HEK293 (cell line): ENCODE data around the gene PDE4D.

ENCODE experiments used
- CTCF ChIA-PET: fragments of 350-600 bp; formaldehyde crosslinking; extraction: SDS; loops from one replicate; lab custom pipeline; 2021; ENCODE audit warnings: antibody characterized with exemption; lab: Yijun Ruan, JAX
- POLR2A ChIA-PET: fragments of 300-600 bp; formaldehyde crosslinking; extraction: SDS; loops from one replicate; lab custom pipeline; 2020; ENCODE audit warnings: antibody characterized with exemption, inconsistent platforms; lab: Yijun Ruan, JAX
- H3K27ac ChIP-seq: fragments of 200-500 bp; sonication (Bioruptor generic); 2 replicates; pipeline ENCODE4 v1.5.1; 2014; ENCODE audit warnings: low read depth, low read length, control low read depth, inconsistent platforms; ENCODE audit errors: extremely low read depth
- H3K36me3 ChIP-seq, 2 experiments: fragments of 200-500 bp in 1 of 2; sonication (Bioruptor generic) in 1 of 2; 1 replicate in 1 of 2; 2 replicates in 1 of 2; pipeline ENCODE4 v1.5.1; 2014 to 2017; ENCODE audit warnings: inconsistent platforms in 2 of 2, low read length in 2 of 2; ENCODE audit not compliant: control insufficient read depth in 2 of 2, insufficient read depth in 1 of 2
- H3K4me1 ChIP-seq: fragments of 200-500 bp; sonication (Bioruptor generic); 2 replicates; pipeline ENCODE4 v1.5.1; 2014; ENCODE audit warnings: mild to moderate bottlenecking, low read length, inconsistent platforms; ENCODE audit not compliant: control insufficient read depth, insufficient read depth
- H3K4me3 ChIP-seq: 2 replicates; pipeline ENCODE4 v1.5.1; 2011; ENCODE audit warnings: low read depth, mild to moderate bottlenecking, control low read depth, low read length, moderate library complexity
- H3K9me3 ChIP-seq: fragments of 200-500 bp; sonication (Bioruptor generic); 2 replicates; pipeline ENCODE4 v1.5.1; 2014; ENCODE audit warnings: low read depth, low read length, inconsistent platforms; ENCODE audit not compliant: control insufficient read depth, insufficient read depth
- EGR2 ChIP-seq: fragments of 450-650 bp; formaldehyde crosslinking; IDR thresholded peaks from 2 replicates; pipeline ENCODE4 v1.5.1; 2016; ENCODE audit warnings: low read depth, missing biosample characterization, missing genetic modification characterization
- KLF8 ChIP-seq: fragments of 450-650 bp; formaldehyde crosslinking; IDR thresholded peaks from 2 replicates; pipeline ENCODE4 v1.5.1; 2016; ENCODE audit warnings: missing biosample characterization, missing genetic modification characterization
- SP7 ChIP-seq: fragments of 450-650 bp; formaldehyde crosslinking; IDR thresholded peaks from 2 replicates; pipeline ENCODE4 v1.5.1; 2016; ENCODE audit warnings: missing biosample characterization, missing genetic modification characterization
- ZFP69B ChIP-seq: fragments of 450-650 bp; formaldehyde crosslinking; IDR thresholded peaks from 2 replicates; pipeline ENCODE4 v1.5.1; 2016; ENCODE audit warnings: missing biosample characterization, missing genetic modification characterization
- ZNF23 ChIP-seq: fragments of 450-650 bp; formaldehyde crosslinking; IDR thresholded peaks from 2 replicates; pipeline ENCODE4 v1.5.1; 2016; ENCODE audit warnings: missing biosample characterization, missing genetic modification characterization, borderline replicate concordance
- ZNF324 ChIP-seq: fragments of 450-650 bp; formaldehyde crosslinking; IDR thresholded peaks from 2 replicates; pipeline ENCODE4 v1.5.1; 2016; ENCODE audit warnings: missing biosample characterization, missing genetic modification characterization
- ZNF335 ChIP-seq: fragments of 450-650 bp; formaldehyde crosslinking; conservative IDR thresholded peaks from 2 replicates; pipeline ENCODE4 v1.5.1; 2016; ENCODE audit warnings: missing biosample characterization, missing genetic modification characterization
- ZNF350 ChIP-seq: fragments of 450-650 bp; formaldehyde crosslinking; IDR thresholded peaks from 2 replicates; pipeline ENCODE4 v1.5.0; 2017; ENCODE audit warnings: missing biosample characterization, mild to moderate bottlenecking, missing genetic modification characterization
- ZNF426 ChIP-seq: fragments of 450-650 bp; formaldehyde crosslinking; IDR thresholded peaks from 2 replicates; pipeline ENCODE4 v1.5.1; 2017; ENCODE audit warnings: missing biosample characterization, missing genetic modification characterization, mild to moderate bottlenecking, inconsistent platforms, moderate library complexity
- ZNF514 ChIP-seq: fragments of 450-650 bp; formaldehyde crosslinking; IDR thresholded peaks from 2 replicates; pipeline ENCODE4 v1.5.1; 2016; ENCODE audit warnings: missing biosample characterization, missing genetic modification characterization
- ZNF629 ChIP-seq: fragments of 450-650 bp; formaldehyde crosslinking; IDR thresholded peaks from 2 replicates; pipeline ENCODE4 v1.5.1; 2017; ENCODE audit warnings: missing biosample characterization, missing genetic modification characterization
- TF ChIP-seq, protein P1 (sequence below): fragments of 450-650 bp; formaldehyde crosslinking; IDR thresholded peaks from 2 replicates; pipeline ENCODE4 v1.5.1; 2016; ENCODE audit warnings: missing biosample characterization, missing genetic modification characterization
- TF ChIP-seq, protein P2 (sequence below): fragments of 450-650 bp; formaldehyde crosslinking; optimal IDR thresholded peaks from 2 replicates; pipeline ENCODE3; 2016; ENCODE audit warnings: missing biosample characterization, mild to moderate bottlenecking, missing genetic modification characterization
- TF ChIP-seq, protein P3 (sequence below): fragments of 450-650 bp; IDR thresholded peaks from 2 replicates; pipeline ENCODE4 v1.5.1; 2018; ENCODE audit warnings: missing biosample characterization, missing genetic modification characterization
- TF ChIP-seq, protein P4 (sequence below): fragments of 450-650 bp; formaldehyde crosslinking; IDR thresholded peaks from 2 replicates; pipeline ENCODE4 v1.5.1; 2016; ENCODE audit warnings: missing biosample characterization, missing genetic modification characterization, borderline replicate concordance
- TF ChIP-seq, protein P5 (sequence below): fragments of 450-650 bp; formaldehyde crosslinking; IDR thresholded peaks from 2 replicates; pipeline ENCODE4 v1.5.1; 2017; ENCODE audit warnings: missing biosample characterization, missing genetic modification characterization
- TF ChIP-seq, protein P6 (sequence below): fragments of 450-650 bp; formaldehyde crosslinking; IDR thresholded peaks from 2 replicates; pipeline ENCODE4 v1.5.1; 2016; ENCODE audit warnings: missing biosample characterization, missing genetic modification characterization

Gene PDE4D

DNA sequence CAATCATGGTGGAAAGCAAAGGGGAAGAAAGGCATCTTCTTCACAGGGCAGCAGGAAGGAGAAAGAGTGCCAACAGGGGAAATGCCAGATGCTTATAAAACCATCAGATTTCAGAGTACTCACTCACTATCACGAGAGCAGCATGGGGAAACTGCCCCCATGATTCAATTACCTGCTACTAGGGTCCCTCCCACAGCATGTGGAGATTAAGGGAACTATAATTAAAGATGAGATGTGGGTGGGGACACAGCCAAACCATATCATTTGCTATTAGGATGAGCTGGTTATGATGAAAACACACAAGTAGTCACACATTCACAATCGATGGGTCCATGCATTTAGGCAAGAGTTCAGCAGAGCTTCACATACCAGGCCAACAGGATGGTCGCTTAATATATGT, 469.0 kb downstream of the PDE4D start:
- CTCF ChIA-PET: interaction anchor here (0.6 to 0.7 kb wide), 3 partner anchors 36 to 584 kb away, joined by 3 read pairs; no protein-coding TSS in a partner anchor

DNA sequence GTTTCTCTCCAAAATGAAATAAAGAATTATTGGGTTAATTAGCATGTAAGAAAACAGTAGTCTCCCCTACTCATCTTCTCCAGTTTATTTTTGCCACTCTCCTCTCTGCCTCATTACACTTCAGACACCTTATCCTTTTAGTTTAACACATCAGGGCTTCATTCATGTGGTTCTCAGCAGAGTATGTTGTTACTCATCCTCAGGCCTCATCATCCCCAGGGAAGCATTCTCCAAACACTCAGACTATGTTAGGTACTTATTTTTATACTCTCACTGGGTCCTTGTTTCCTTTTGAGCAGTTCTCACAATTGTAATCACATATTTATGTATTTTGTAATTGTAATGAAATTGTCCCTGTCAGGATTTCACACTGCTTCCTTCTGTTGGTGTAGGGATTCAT, 470.5 kb downstream of the PDE4D start:
- CTCF ChIA-PET: no interaction called here
- Histone ChIP-seq H3K27ac (no peak overlapping the region), H3K4me3 (no peak overlapping the region), H3K36me3 (no peaks in the 10 kb centered on the region), H3K4me1 (no peaks in the 10 kb centered on the region), H3K9me3 (no peaks in the 10 kb centered on the region)
- TF ChIP-seq, protein P1, sequence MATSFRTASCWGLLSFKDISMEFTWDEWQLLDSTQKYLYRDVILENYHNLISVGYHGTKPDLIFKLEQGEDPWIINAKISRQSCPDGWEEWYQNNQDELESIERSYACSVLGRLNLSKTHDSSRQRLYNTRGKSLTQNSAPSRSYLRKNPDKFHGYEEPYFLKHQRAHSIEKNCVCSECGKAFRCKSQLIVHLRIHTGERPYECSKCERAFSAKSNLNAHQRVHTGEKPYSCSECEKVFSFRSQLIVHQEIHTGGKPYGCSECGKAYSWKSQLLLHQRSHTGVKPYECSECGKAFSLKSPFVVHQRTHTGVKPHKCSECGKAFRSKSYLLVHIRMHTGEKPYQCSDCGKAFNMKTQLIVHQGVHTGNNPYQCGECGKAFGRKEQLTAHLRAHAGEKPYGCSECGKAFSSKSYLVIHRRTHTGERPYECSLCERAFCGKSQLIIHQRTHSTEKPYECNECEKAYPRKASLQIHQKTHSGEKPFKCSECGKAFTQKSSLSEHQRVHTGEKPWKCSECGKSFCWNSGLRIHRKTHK (tag by site-specific recombination): no peak
- TF ChIP-seq, protein P2, sequence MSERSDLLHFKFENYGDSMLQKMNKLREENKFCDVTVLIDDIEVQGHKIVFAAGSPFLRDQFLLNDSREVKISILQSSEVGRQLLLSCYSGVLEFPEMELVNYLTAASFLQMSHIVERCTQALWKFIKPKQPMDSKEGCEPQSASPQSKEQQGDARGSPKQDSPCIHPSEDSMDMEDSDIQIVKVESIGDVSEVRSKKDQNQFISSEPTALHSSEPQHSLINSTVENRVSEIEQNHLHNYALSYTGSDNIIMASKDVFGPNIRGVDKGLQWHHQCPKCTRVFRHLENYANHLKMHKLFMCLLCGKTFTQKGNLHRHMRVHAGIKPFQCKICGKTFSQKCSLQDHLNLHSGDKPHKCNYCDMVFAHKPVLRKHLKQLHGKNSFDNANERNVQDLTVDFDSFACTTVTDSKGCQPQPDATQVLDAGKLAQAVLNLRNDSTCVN: no peak
- TF ChIP-seq ZNF23 (tag by site-specific recombination): no peak
- POLR2A ChIA-PET: no interaction called here

More for the DNA sequence above, 469.0 kb downstream of the PDE4D start:
- TF ChIP-seq ZNF514 (tag by site-specific recombination): no peak
- TF ChIP-seq SP7 (tag by site-specific recombination): peak; percentile 61
- TF ChIP-seq KLF8: no peak
- Histone ChIP-seq H3K4me3 (no peak overlapping the region), H3K36me3 (no peaks in the 10 kb centered on the region), H3K27ac (no peak overlapping the region), H3K9me3 (no peaks in the 10 kb centered on the region), H3K4me1 (no peaks in the 10 kb centered on the region)
- POLR2A ChIA-PET: no interaction called here

DNA sequence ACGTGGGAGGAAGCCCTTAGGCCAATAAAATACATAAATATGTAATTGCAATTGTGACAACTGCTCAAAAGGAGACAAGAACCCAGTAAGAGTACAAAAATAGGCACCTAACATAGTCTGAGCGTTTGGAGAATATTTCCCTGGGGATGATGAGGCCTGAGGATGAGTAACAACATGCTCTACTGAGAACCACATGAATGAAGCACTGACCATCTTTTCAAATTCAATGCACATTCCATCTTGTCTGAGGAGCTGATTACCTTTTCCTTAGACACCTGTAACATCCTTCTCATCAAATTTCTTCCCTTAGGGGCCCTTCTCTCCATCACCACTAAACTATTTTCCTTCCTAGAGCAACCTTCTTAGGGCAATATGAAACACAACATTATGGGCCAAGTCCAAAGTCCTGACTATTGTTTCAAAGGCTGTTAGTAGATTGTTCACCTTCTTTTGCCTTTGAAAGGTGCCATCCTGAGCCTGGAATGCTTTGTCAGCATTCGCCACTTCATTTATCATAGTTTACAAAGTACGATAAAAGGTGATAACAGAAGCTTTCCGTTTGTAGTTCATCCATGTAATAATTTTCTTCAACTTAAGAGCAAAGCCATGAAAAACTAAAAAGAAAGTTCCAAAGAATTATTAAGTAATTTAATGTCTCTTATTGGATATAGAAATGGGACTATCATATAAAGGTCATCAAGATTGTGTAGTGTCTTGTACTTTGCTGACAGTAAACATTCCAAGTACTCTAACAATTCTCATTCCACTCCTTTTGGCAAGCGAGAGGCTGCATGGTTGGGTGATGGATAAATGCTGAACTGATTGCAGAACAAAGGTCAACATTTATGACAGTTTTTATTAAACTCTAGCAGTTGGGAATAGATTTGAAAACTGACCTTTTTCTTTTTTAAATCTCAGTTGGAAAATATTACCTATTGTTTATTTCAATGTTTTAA, 471.3 kb downstream of the PDE4D start:
- ChIA-PET POLR2A (no interaction called here), CTCF (no interaction called here)
- H3K27ac ChIP-seq: no peak overlapping the region
- H3K4me3 ChIP-seq: no peak overlapping the region
- no peaks in the 10 kb centered on the region for H3K9me3 ChIP-seq
- H3K4me1 ChIP-seq: no peaks in the 10 kb centered on the region
- H3K36me3 ChIP-seq: no peaks in the 10 kb centered on the region
- TF ChIP-seq ZNF350 (tag by site-specific recombination) (no peak), ZNF629 (tag by site-specific recombination) (no peak), EGR2 (tag by site-specific recombination) (no peak), ZNF426 (no peak), ZFP69B (tag by site-specific recombination) (no peak), ZNF324 (no peak), ZNF335 (no peak)
- TF ChIP-seq, protein P3, sequence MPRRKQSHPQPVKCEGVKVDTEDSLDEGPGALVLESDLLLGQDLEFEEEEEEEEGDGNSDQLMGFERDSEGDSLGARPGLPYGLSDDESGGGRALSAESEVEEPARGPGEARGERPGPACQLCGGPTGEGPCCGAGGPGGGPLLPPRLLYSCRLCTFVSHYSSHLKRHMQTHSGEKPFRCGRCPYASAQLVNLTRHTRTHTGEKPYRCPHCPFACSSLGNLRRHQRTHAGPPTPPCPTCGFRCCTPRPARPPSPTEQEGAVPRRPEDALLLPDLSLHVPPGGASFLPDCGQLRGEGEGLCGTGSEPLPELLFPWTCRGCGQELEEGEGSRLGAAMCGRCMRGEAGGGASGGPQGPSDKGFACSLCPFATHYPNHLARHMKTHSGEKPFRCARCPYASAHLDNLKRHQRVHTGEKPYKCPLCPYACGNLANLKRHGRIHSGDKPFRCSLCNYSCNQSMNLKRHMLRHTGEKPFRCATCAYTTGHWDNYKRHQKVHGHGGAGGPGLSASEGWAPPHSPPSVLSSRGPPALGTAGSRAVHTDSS: no peak
- TF ChIP-seq, protein P4, sequence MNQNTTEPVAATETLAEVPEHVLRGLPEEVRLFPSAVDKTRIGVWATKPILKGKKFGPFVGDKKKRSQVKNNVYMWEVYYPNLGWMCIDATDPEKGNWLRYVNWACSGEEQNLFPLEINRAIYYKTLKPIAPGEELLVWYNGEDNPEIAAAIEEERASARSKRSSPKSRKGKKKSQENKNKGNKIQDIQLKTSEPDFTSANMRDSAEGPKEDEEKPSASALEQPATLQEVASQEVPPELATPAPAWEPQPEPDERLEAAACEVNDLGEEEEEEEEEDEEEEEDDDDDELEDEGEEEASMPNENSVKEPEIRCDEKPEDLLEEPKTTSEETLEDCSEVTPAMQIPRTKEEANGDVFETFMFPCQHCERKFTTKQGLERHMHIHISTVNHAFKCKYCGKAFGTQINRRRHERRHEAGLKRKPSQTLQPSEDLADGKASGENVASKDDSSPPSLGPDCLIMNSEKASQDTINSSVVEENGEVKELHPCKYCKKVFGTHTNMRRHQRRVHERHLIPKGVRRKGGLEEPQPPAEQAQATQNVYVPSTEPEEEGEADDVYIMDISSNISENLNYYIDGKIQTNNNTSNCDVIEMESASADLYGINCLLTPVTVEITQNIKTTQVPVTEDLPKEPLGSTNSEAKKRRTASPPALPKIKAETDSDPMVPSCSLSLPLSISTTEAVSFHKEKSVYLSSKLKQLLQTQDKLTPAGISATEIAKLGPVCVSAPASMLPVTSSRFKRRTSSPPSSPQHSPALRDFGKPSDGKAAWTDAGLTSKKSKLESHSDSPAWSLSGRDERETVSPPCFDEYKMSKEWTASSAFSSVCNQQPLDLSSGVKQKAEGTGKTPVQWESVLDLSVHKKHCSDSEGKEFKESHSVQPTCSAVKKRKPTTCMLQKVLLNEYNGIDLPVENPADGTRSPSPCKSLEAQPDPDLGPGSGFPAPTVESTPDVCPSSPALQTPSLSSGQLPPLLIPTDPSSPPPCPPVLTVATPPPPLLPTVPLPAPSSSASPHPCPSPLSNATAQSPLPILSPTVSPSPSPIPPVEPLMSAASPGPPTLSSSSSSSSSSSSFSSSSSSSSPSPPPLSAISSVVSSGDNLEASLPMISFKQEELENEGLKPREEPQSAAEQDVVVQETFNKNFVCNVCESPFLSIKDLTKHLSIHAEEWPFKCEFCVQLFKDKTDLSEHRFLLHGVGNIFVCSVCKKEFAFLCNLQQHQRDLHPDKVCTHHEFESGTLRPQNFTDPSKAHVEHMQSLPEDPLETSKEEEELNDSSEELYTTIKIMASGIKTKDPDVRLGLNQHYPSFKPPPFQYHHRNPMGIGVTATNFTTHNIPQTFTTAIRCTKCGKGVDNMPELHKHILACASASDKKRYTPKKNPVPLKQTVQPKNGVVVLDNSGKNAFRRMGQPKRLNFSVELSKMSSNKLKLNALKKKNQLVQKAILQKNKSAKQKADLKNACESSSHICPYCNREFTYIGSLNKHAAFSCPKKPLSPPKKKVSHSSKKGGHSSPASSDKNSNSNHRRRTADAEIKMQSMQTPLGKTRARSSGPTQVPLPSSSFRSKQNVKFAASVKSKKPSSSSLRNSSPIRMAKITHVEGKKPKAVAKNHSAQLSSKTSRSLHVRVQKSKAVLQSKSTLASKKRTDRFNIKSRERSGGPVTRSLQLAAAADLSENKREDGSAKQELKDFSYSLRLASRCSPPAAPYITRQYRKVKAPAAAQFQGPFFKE: no peak
- TF ChIP-seq, protein P5, sequence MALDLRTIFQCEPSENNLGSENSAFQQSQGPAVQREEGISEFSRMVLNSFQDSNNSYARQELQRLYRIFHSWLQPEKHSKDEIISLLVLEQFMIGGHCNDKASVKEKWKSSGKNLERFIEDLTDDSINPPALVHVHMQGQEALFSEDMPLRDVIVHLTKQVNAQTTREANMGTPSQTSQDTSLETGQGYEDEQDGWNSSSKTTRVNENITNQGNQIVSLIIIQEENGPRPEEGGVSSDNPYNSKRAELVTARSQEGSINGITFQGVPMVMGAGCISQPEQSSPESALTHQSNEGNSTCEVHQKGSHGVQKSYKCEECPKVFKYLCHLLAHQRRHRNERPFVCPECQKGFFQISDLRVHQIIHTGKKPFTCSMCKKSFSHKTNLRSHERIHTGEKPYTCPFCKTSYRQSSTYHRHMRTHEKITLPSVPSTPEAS (tag by site-specific recombination): no peak
- TF ChIP-seq, protein P6, sequence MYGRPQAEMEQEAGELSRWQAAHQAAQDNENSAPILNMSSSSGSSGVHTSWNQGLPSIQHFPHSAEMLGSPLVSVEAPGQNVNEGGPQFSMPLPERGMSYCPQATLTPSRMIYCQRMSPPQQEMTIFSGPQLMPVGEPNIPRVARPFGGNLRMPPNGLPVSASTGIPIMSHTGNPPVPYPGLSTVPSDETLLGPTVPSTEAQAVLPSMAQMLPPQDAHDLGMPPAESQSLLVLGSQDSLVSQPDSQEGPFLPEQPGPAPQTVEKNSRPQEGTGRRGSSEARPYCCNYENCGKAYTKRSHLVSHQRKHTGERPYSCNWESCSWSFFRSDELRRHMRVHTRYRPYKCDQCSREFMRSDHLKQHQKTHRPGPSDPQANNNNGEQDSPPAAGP: no peak
